Measurements from ENCODE around the gene TUBA1B. TPM values are rescaled to one million over a fixed set of nuclear protein-coding genes. Genes with fewer than 3 reads are reported as not detected.

Gene TUBA1B
- total and polyA plus RNA-seq, 2 of the 13 experiments (the other 11 are each of a cell fraction or from before 2014, with no cell fraction given), result 1,275 to 1,353 TPM

- no peak for TF ChIP-seq ZUFSP (CRISPR knock-in tag; IDR thresholded peaks at IDR 0.05; ENCODE audit: borderline replicate concordance)
- no peak for TF ChIP-seq PPARG (CRISPR knock-in tag; conservative IDR thresholded peaks at IDR 0.05)
- no peak for TF ChIP-seq ATF7 (IDR thresholded peaks at IDR 0.05)
- TF ChIP-seq ATF7 (CRISPR knock-in tag; IDR thresholded peaks at IDR 0.05), result no peak
- no peak for TF ChIP-seq IKZF1 (IDR thresholded peaks at IDR 0.05)
- no peak for TF ChIP-seq TBP (CRISPR knock-in tag; IDR thresholded peaks at IDR 0.05)
- no peak for TF ChIP-seq ZNF577 (CRISPR knock-in tag; IDR thresholded peaks at IDR 0.05; ENCODE audit: borderline replicate concordance, low read depth)
- TF ChIP-seq TRIM22 (IDR thresholded peaks at IDR 0.05), result no peak
- TF ChIP-seq CREM (IDR thresholded peaks at IDR 0.05), result peak; percentile 88
- no peak for TF ChIP-seq CREM (CRISPR knock-in tag; IDR thresholded peaks at IDR 0.05)
- TF ChIP-seq BATF2 (CRISPR knock-in tag; IDR thresholded peaks at IDR 0.05), result no peak
- TF ChIP-seq KLF11 (CRISPR knock-in tag; IDR thresholded peaks at IDR 0.05), result no peak
- no peak for TF ChIP-seq CCAR2 (optimal IDR thresholded peaks at IDR 0.05; ENCODE audit: low read depth, low read length)
- TF ChIP-seq, protein P1, sequence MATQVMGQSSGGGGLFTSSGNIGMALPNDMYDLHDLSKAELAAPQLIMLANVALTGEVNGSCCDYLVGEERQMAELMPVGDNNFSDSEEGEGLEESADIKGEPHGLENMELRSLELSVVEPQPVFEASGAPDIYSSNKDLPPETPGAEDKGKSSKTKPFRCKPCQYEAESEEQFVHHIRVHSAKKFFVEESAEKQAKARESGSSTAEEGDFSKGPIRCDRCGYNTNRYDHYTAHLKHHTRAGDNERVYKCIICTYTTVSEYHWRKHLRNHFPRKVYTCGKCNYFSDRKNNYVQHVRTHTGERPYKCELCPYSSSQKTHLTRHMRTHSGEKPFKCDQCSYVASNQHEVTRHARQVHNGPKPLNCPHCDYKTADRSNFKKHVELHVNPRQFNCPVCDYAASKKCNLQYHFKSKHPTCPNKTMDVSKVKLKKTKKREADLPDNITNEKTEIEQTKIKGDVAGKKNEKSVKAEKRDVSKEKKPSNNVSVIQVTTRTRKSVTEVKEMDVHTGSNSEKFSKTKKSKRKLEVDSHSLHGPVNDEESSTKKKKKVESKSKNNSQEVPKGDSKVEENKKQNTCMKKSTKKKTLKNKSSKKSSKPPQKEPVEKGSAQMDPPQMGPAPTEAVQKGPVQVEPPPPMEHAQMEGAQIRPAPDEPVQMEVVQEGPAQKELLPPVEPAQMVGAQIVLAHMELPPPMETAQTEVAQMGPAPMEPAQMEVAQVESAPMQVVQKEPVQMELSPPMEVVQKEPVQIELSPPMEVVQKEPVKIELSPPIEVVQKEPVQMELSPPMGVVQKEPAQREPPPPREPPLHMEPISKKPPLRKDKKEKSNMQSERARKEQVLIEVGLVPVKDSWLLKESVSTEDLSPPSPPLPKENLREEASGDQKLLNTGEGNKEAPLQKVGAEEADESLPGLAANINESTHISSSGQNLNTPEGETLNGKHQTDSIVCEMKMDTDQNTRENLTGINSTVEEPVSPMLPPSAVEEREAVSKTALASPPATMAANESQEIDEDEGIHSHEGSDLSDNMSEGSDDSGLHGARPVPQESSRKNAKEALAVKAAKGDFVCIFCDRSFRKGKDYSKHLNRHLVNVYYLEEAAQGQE (IDR thresholded peaks at IDR 0.05; ENCODE audit: borderline replicate concordance in 1 of 2, low read depth in 1 of 2, low read length in 2 of 2), result 0 out of 4 replicates have a peak, but pooled peaks of 1 of the 2 experiments have one; percentile 39
- no peak for TF ChIP-seq TEAD3 (CRISPR knock-in tag; optimal IDR thresholded peaks at IDR 0.05; ENCODE audit: borderline replicate concordance)
- TF ChIP-seq NFKBIZ (CRISPR knock-in tag; IDR thresholded peaks at IDR 0.05), result no peak
- peak; percentile 69; the same call in 1 of the 2 replicates for TF ChIP-seq ZNF317 (CRISPR knock-in tag; IDR thresholded peaks at IDR 0.05)
Observed at GRCh38 chr12:49110464-49111155, 20.6 kb downstream of the TUBA1B start, which contains the start of gene LMBR1L (continued).
